A673 (cell line): ENCODE measurements around the gene CCDC185.

ENCODE experiments used
- CTCF ChIP-seq: fragments of 300-800, 200-600 bp; sonication (generic); conservative IDR thresholded peaks from 2 replicates; pipeline ENCODE4 v1.5.1; 2017; ENCODE audit warnings: low read depth, mild to moderate bottlenecking, antibody characterized with exemption, low read length, moderate library complexity, mixed read lengths
- EZH2 ChIP-seq: fragments of 200-600 bp; sonication (generic); IDR thresholded peaks from 2 replicates; pipeline ENCODE4 v1.6.1; 2017; ENCODE audit warnings: borderline replicate concordance, low read depth, mild to moderate bottlenecking, mixed read lengths, antibody characterized with exemption, low read length; ENCODE audit not compliant: poor library complexity, severe bottlenecking

DNA sequence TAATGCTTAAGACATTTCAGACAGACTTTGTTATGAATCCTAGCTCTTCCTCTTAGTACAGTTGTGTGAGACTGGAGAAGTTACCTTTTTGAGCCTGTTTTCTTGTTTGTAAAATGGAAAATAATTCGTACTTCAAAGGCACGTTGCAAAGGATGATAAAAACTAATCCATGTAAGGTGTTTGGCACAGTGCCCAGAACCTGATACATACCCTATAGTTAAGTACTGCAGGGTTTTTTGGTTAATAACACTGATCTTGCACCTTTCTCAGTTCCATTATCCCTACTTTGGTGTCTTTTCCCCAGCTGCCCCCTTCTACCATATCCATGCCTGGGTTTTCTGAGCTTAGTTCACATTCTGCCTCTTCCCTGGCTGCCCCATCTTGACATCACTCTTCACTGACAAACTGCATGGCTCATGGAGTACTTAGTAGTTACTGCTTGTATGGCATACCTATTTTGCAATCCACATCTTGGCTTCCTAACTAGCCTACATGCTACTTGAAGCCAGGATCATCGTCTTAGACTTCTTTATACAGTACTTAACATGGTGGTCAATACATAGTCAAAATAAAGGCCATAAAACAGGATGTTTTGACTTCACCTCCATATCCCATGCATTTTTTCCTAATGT is 10.1 kb downstream of the CCDC185 start:
- TF ChIP-seq CTCF (no peak), EZH2 (no peak)
